Activated CD8-positive, alpha-beta memory T cell treated with anti-CD3 and anti-CD28 coated beads for 48 hours (primary cell): Measurements from ENCODE around the gene TMEM143.
A peak's percentile ranks its signal among the peaks of the same experiment; 100 is the strongest.
"Not testable (repeated sequence)": the region's sequence is repeated elsewhere in the genome, so short reads cannot be mapped to it uniquely, and the experiment has no call there.

Source experiments
- DNase-seq, 3 experiments: peaks; one replicate each; pipeline ENCODE4 v3.0.0-alpha.2; 2020; ENCODE audit warnings: low read depth in 2 of 3, low spot score in 2 of 3

Gene TMEM143

GRCh38 chr19:48297975-48298374 lies 65.8 kb downstream of the TMEM143 start:
- no peak for DNase-seq

- no peak for DNase-seq
Observed at GRCh38 chr19:48296963-48297734, 66.6 kb downstream of the TMEM143 start.

- no peak for DNase-seq
Observed at GRCh38 chr19:48295458-48295857, 68.3 kb downstream of the TMEM143 start.

- DNase-seq, result no peak
Observed at GRCh38 chr19:48292798-48293197, 70.9 kb downstream of the TMEM143 start.

- DNase-seq, result not testable (repeated sequence)
Observed at GRCh38 chr19:48291489-48291815, 72.3 kb downstream of the TMEM143 start.

- DNase-seq, result peak in 2 of 3 experiments; percentile 42 to 61
Observed at GRCh38 chr19:48290771-48291488, 72.8 kb downstream of the TMEM143 start.

- DNase-seq, result no peak
Observed at GRCh38 chr19:48290401-48290770, 73.4 kb downstream of the TMEM143 start.

- no peak for DNase-seq
Observed at GRCh38 chr19:48287748-48288147, 76.0 kb downstream of the TMEM143 start.

- DNase-seq, result no peak
Observed at GRCh38 chr19:48284896-48285295, 78.8 kb downstream of the TMEM143 start.

GRCh38 chr19:48283908-48284307 lies 79.8 kb downstream of the TMEM143 start:
- DNase-seq, result no peak
